Caco-2 (cell line): ENCODE data around the gene OSBPL5. TPM values are rescaled to one million over a fixed set of nuclear protein-coding genes. Genes with fewer than 3 reads are reported as not detected.
A peak's percentile ranks its signal among the peaks of the same experiment; 100 is the strongest.

Experiments used
- BruUV-seq: library from RNA; stranded (reverse); fragments of 400-500 nt; replicated peaks from 2 replicates; lab custom pipeline; 2021; lab: Mats Ljungman, UMichigan
- CTCF ChIA-PET: fragments of 300-600 bp; sonication (Branson Sonifier 250); formaldehyde crosslinking; loops from one replicate; lab custom pipeline; 2022; ENCODE audit warnings: antibody characterized with exemption; lab: Charles Lee
- POLR2A ChIA-PET: fragments of 300-600 bp; sonication (Branson Sonifier 250); formaldehyde crosslinking; loops from one replicate; lab custom pipeline; 2022; ENCODE audit warnings: antibody characterized with exemption; lab: Charles Lee
- DNase-seq, 2 experiments: peaks; one replicate each; pipeline versions ENCODE4 v3.0.0 to v3.0.0-alpha.2; 2020 to 2022
- H3K27me3 ChIP-seq: replicated peaks from 2 replicates; pipeline ENCODE4 v1.6.0; 2011; ENCODE audit warnings: low read length; ENCODE audit not compliant: control insufficient read depth, insufficient read depth
- H3K36me3 ChIP-seq: 2 replicates; pipeline ENCODE4 v1.5.1; 2011; ENCODE audit warnings: low read length; ENCODE audit not compliant: control insufficient read depth, insufficient read depth
- H3K4me1 ChIP-seq: fragments of 250-450 bp; sonication (Bioruptor Pico); 2 replicates; pipeline ENCODE4 v1.5.1; 2020; ENCODE audit warnings: mild to moderate bottlenecking
- H3K4me3 ChIP-seq: 2 replicates; pipeline ENCODE4 v1.5.1; 2011; ENCODE audit warnings: low read depth, mild to moderate bottlenecking, control low read depth, low read length
- H3K9me3 ChIP-seq: fragments of 250-450 bp; sonication (Bioruptor Pico); 2 replicates; pipeline ENCODE4 v1.5.1; 2020; ENCODE audit warnings: mild to moderate bottlenecking, moderate library complexity
- H3K27ac Mint-ChIP-seq: one replicate; pipeline ENCODE4 v1.8.0; 2022; ENCODE audit warnings: mixed read lengths; ENCODE audit not compliant: unreplicated experiment
- H3K27me3 Mint-ChIP-seq: one replicate; pipeline ENCODE4 v1.8.0; 2022; ENCODE audit warnings: mixed read lengths; ENCODE audit not compliant: insufficient read depth, unreplicated experiment
- H3K36me3 Mint-ChIP-seq: one replicate; pipeline ENCODE4 v1.8.0; 2022; ENCODE audit warnings: mild to moderate bottlenecking, mixed read lengths; ENCODE audit not compliant: insufficient read depth, unreplicated experiment
- H3K4me1 Mint-ChIP-seq: one replicate; pipeline ENCODE4 v1.8.0; 2022; ENCODE audit warnings: low read depth, mixed read lengths; ENCODE audit not compliant: unreplicated experiment
- H3K4me3 Mint-ChIP-seq: one replicate; pipeline ENCODE4 v1.8.0; 2022; ENCODE audit warnings: mild to moderate bottlenecking, moderate library complexity, mixed read lengths; ENCODE audit not compliant: unreplicated experiment
- H3K9me3 Mint-ChIP-seq: one replicate; pipeline ENCODE4 v1.8.0; 2022; ENCODE audit warnings: mixed read lengths; ENCODE audit not compliant: unreplicated experiment
- intact Hi-C: fragments of 100-400 bp; cut with micrococcal nuclease; formaldehyde crosslinking; loops from one replicate; pipeline ENCODE4 v1.10.0; 2022; ENCODE audit not compliant: unreplicated experiment
- total RNA-seq: library from RNA; stranded (reverse); gene quantifications from 2 replicates; pipeline ENCODE4 v1.2.3, GENCODE V29; 2022
- TF ChIP-seq, protein P1 (sequence below), 2 experiments: fragments of 200-600 bp in 1 of 2; IDR thresholded peaks; 1 replicate in 1 of 2; 2 replicates in 1 of 2; pipeline versions ENCODE4 v1.5.1 to v1.8.0; 2011 to 2022; ENCODE audit warnings: antibody characterized with exemption in 1 of 2, control low read depth in 1 of 2, inconsistent platforms in 1 of 2, low read depth in 1 of 2, low read length in 1 of 2, mild to moderate bottlenecking in 1 of 2, moderate library complexity in 1 of 2; ENCODE audit not compliant: insufficient read depth in 1 of 2, severe bottlenecking in 1 of 2, unreplicated experiment in 1 of 2

Gene OSBPL5
- total RNA-seq, 1 experiment from 2014 or later: 4.9 TPM

DNA sequence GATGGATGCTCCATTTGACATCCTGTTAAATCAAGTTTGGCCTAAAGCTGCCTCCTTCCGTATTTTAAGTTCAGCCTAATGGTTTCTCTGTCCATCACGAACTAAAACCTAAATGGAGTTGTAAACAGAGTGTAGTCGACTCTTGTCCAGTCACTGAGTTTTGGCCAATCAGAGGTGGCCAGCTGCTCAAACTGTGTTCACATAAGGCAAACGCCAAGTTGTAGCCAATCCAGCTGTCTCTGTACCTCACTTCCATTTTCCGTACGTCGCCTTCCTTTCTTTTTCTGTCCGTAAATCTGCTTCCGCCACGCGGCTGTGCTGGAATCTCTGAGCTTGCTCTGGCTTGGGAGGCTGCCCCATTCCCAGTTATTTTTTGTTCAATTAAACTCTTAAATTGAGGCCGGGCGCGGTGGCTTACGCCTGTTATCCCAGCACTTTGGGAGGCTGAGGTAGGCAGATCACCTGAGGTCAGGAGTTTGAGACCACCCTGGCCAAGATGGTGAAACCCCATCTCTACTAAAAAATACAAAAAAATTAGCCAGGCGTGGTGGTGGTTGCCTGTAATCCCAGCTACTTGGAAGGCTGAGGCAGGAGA is 87.2 kb downstream of the OSBPL5 start:
- H3K27ac Mint-ChIP-seq: no peak overlapping the region
- H3K4me1 Mint-ChIP-seq: peaks cover 17% of the 10 kb centered on the region
- H3K4me3 Mint-ChIP-seq: no peak overlapping the region
- H3K27me3 Mint-ChIP-seq: no peaks in the 10 kb centered on the region
- BruUV-seq: no TSS peak
- no peak overlapping the region for H3K4me3 ChIP-seq
- no peaks in the 10 kb centered on the region for H3K36me3 ChIP-seq
- ChIA-PET POLR2A (no interaction called here), CTCF (interaction anchor here (1.2 kb wide), 2 partner anchors 10 to 14 kb away, joined by 3 to 7 read pairs; no protein-coding TSS in a partner anchor)
- TF ChIP-seq, protein P1, sequence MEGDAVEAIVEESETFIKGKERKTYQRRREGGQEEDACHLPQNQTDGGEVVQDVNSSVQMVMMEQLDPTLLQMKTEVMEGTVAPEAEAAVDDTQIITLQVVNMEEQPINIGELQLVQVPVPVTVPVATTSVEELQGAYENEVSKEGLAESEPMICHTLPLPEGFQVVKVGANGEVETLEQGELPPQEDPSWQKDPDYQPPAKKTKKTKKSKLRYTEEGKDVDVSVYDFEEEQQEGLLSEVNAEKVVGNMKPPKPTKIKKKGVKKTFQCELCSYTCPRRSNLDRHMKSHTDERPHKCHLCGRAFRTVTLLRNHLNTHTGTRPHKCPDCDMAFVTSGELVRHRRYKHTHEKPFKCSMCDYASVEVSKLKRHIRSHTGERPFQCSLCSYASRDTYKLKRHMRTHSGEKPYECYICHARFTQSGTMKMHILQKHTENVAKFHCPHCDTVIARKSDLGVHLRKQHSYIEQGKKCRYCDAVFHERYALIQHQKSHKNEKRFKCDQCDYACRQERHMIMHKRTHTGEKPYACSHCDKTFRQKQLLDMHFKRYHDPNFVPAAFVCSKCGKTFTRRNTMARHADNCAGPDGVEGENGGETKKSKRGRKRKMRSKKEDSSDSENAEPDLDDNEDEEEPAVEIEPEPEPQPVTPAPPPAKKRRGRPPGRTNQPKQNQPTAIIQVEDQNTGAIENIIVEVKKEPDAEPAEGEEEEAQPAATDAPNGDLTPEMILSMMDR (IDR thresholded peaks at IDR 0.05; ENCODE audit: insufficient read depth in 1 of 2, low read depth in 1 of 2, low read length in 1 of 2, severe bottlenecking in 1 of 2, unreplicated experiment in 1 of 2): no peak
- H3K9me3 ChIP-seq: no peaks in the 10 kb centered on the region
- intact Hi-C loops: no loop called here
- H3K36me3 Mint-ChIP-seq: no peaks in the 10 kb centered on the region
- H3K9me3 Mint-ChIP-seq: no peaks in the 10 kb centered on the region
- H3K4me1 ChIP-seq: peaks cover 11% of the 10 kb centered on the region
- DNase-seq: no peak
- no peaks in the 10 kb centered on the region for H3K27me3 ChIP-seq

DNA sequence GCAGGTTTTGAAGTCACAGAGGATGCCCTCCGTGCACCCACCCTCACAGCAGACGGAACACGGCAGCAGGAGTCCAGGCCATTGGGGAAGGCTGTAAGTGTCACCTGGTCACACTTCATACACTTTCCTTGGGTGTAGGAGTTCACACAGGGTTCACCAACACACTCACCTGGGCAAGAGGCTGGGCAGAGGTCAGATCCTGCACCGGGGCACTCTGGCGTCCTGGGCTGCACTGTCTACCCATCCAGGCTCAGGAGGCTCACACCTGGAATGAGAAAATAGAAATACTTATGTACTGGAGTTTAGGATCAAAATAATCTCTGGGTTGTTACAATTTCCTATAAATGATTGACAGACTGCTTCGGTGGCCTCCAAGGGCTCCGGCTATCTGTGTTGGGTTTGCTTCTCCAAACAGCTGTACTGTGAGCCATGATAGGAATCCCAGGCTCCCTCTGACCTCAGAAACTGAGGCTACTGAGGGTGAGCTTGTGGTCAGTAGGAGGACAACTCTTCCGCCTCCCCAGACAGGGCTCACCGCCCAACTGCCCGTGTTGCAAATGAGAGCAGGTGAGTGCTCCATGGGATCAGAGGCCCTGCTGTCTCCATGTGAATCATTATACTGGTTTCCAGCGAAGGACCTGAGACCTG is 87.8 kb downstream of the OSBPL5 start:
- Histone ChIP-seq H3K4me1 (peaks cover 11% of the 10 kb centered on the region), H3K36me3 (no peaks in the 10 kb centered on the region), H3K27me3 (no peaks in the 10 kb centered on the region), H3K4me3 (no peak overlapping the region), H3K9me3 (no peaks in the 10 kb centered on the region)
- ChIA-PET POLR2A (no interaction called here), CTCF (interaction anchor here (1.2 kb wide), 2 partner anchors 11 to 14 kb away, joined by 3 to 7 read pairs; no protein-coding TSS in a partner anchor)
- Mint-ChIP-seq H3K27me3 (no peaks in the 10 kb centered on the region), H3K9me3 (no peaks in the 10 kb centered on the region), H3K4me3 (no peak overlapping the region), H3K27ac (no peak overlapping the region), H3K4me1 (peaks cover 17% of the 10 kb centered on the region), H3K36me3 (no peaks in the 10 kb centered on the region)
- TF ChIP-seq, protein P1 (IDR thresholded peaks at IDR 0.05; ENCODE audit: insufficient read depth in 1 of 2, low read depth in 1 of 2, low read length in 1 of 2, severe bottlenecking in 1 of 2, unreplicated experiment in 1 of 2): no peak
- peak in 1 of 2 experiments; percentile 34 for DNase-seq
- intact Hi-C loops: no loop called here
- BruUV-seq: no TSS peak

DNA sequence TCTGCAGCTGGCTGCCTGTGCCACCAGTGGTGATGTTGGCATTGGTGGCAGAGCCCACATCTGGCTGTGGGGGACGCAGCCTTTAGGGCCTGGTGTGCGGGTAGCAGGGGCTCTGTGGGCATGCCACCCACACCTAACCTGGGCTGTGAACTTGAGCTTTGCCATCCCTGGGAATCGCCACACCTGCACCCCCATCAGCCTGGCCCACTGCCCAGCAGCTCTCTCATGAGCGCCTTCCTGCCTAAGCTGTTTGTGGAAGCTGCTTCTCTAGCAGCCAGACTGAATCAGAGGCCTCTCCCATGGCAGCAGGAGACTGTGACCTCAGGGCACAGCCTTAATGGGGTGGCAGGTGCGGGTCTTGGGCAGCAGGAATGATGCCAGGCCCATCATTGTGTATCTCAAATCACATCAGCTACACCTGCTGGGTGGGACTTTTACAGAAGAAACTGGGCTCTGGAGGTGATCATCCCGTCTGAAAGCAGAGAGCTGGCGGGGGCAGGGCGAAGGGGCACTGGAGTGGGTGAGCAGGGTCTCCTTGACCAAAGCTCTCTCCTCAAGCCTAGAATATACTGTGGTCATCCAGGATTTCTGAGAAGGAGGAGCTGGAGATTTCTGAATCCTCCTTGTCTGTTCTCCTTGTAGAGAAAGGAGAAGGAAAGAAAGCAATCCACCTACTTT is 90.1 kb downstream of the OSBPL5 start:
- TF ChIP-seq, protein P1 (IDR thresholded peaks at IDR 0.05; ENCODE audit: insufficient read depth in 1 of 2, low read depth in 1 of 2, low read length in 1 of 2, severe bottlenecking in 1 of 2, unreplicated experiment in 1 of 2): no peak
- CTCF ChIA-PET: interaction anchor here (0.5 to 1.4 kb wide), 2 partner anchors 17 to 155 kb away, joined by 3 to 6 read pairs; no protein-coding TSS in a partner anchor

More for the DNA sequence above, 90.1 kb downstream of the OSBPL5 start:
- Histone ChIP-seq H3K4me1 (peaks cover 11% of the 10 kb centered on the region), H3K4me3 (no peak overlapping the region), H3K36me3 (no peaks in the 10 kb centered on the region), H3K27me3 (no peaks in the 10 kb centered on the region), H3K9me3 (no peaks in the 10 kb centered on the region)
- H3K9me3 Mint-ChIP-seq: no peaks in the 10 kb centered on the region
- POLR2A ChIA-PET: no interaction called here
- BruUV-seq: no TSS peak
- H3K27me3 Mint-ChIP-seq: no peaks in the 10 kb centered on the region
- DNase-seq: no peak
- no peaks in the 10 kb centered on the region for H3K36me3 Mint-ChIP-seq
- H3K4me3 Mint-ChIP-seq: no peak overlapping the region
- no peak overlapping the region for H3K27ac Mint-ChIP-seq
- intact Hi-C loops: no loop called here
- peaks cover 11% of the 10 kb centered on the region for H3K4me1 Mint-ChIP-seq
